Caco-2 (cell line): ENCODE measurements around the gene ATP12A. TPM values are rescaled to one million over a fixed set of nuclear protein-coding genes. Genes with fewer than 3 reads are reported as not detected.

Source experiments
- BruUV-seq: library from RNA; stranded (reverse); fragments of 400-500 nt; replicated peaks from 2 replicates; lab custom pipeline; 2021; lab: Mats Ljungman, UMichigan
- CTCF ChIA-PET: fragments of 300-600 bp; sonication (Branson Sonifier 250); formaldehyde crosslinking; loops from one replicate; lab custom pipeline; 2022; ENCODE audit warnings: antibody characterized with exemption; lab: Charles Lee
- POLR2A ChIA-PET: fragments of 300-600 bp; sonication (Branson Sonifier 250); formaldehyde crosslinking; loops from one replicate; lab custom pipeline; 2022; ENCODE audit warnings: antibody characterized with exemption; lab: Charles Lee
- DNase-seq, 2 experiments: peaks; one replicate each; pipeline versions ENCODE4 v3.0.0 to v3.0.0-alpha.2; 2020 to 2022
- H3K27me3 ChIP-seq: replicated peaks from 2 replicates; pipeline ENCODE4 v1.6.0; 2011; ENCODE audit warnings: low read length; ENCODE audit not compliant: control insufficient read depth, insufficient read depth
- H3K36me3 ChIP-seq: 2 replicates; pipeline ENCODE4 v1.5.1; 2011; ENCODE audit warnings: low read length; ENCODE audit not compliant: control insufficient read depth, insufficient read depth
- H3K4me1 ChIP-seq: fragments of 250-450 bp; sonication (Bioruptor Pico); 2 replicates; pipeline ENCODE4 v1.5.1; 2020; ENCODE audit warnings: mild to moderate bottlenecking
- H3K4me3 ChIP-seq: 2 replicates; pipeline ENCODE4 v1.5.1; 2011; ENCODE audit warnings: low read depth, mild to moderate bottlenecking, control low read depth, low read length
- H3K9me3 ChIP-seq: fragments of 250-450 bp; sonication (Bioruptor Pico); 2 replicates; pipeline ENCODE4 v1.5.1; 2020; ENCODE audit warnings: mild to moderate bottlenecking, moderate library complexity
- H3K27ac Mint-ChIP-seq: one replicate; pipeline ENCODE4 v1.8.0; 2022; ENCODE audit warnings: mixed read lengths; ENCODE audit not compliant: unreplicated experiment
- H3K27me3 Mint-ChIP-seq: one replicate; pipeline ENCODE4 v1.8.0; 2022; ENCODE audit warnings: mixed read lengths; ENCODE audit not compliant: insufficient read depth, unreplicated experiment
- H3K36me3 Mint-ChIP-seq: one replicate; pipeline ENCODE4 v1.8.0; 2022; ENCODE audit warnings: mild to moderate bottlenecking, mixed read lengths; ENCODE audit not compliant: insufficient read depth, unreplicated experiment
- H3K4me1 Mint-ChIP-seq: one replicate; pipeline ENCODE4 v1.8.0; 2022; ENCODE audit warnings: low read depth, mixed read lengths; ENCODE audit not compliant: unreplicated experiment
- H3K4me3 Mint-ChIP-seq: one replicate; pipeline ENCODE4 v1.8.0; 2022; ENCODE audit warnings: mild to moderate bottlenecking, moderate library complexity, mixed read lengths; ENCODE audit not compliant: unreplicated experiment
- H3K9me3 Mint-ChIP-seq: one replicate; pipeline ENCODE4 v1.8.0; 2022; ENCODE audit warnings: mixed read lengths; ENCODE audit not compliant: unreplicated experiment
- CTCF ChIP-seq, 2 experiments: fragments of 200-600 bp in 1 of 2; IDR thresholded peaks; 1 replicate in 1 of 2; 2 replicates in 1 of 2; pipeline versions ENCODE4 v1.5.1 to v1.8.0; 2011 to 2022; ENCODE audit warnings: antibody characterized with exemption in 1 of 2, control low read depth in 1 of 2, inconsistent platforms in 1 of 2, low read depth in 1 of 2, low read length in 1 of 2, mild to moderate bottlenecking in 1 of 2, moderate library complexity in 1 of 2; ENCODE audit not compliant: insufficient read depth in 1 of 2, severe bottlenecking in 1 of 2, unreplicated experiment in 1 of 2
- intact Hi-C: fragments of 100-400 bp; cut with micrococcal nuclease; formaldehyde crosslinking; loops from one replicate; pipeline ENCODE4 v1.10.0; 2022; ENCODE audit not compliant: unreplicated experiment
- total RNA-seq: library from RNA; stranded (reverse); gene quantifications from 2 replicates; pipeline ENCODE4 v1.2.3, GENCODE V29; 2022

Gene ATP12A
- total RNA-seq, 1 experiment from 2014 or later: not detected

GRCh38 chr13:24742294-24742693 is 62.1 kb downstream of the ATP12A start:
- no peaks in the 10 kb centered on the region for H3K27me3 ChIP-seq
- DNase-seq: no peak
- ChIA-PET CTCF (no interaction called here), POLR2A (interaction anchor here (0.6 kb wide), 1 partner anchor 125 kb away, joined by 3 read pairs; no protein-coding TSS in a partner anchor)
- Mint-ChIP-seq H3K27ac (no peak overlapping the region), H3K36me3 (no peaks in the 10 kb centered on the region), H3K4me1 (no peaks in the 10 kb centered on the region), H3K27me3 (no peaks in the 10 kb centered on the region), H3K4me3 (no peak overlapping the region), H3K9me3 (no peaks in the 10 kb centered on the region)
- no peaks in the 10 kb centered on the region for H3K4me1 ChIP-seq
- H3K4me3 ChIP-seq: no peak overlapping the region
- TF ChIP-seq CTCF (IDR thresholded peaks at IDR 0.05; ENCODE audit: insufficient read depth in 1 of 2, low read depth in 1 of 2, low read length in 1 of 2, severe bottlenecking in 1 of 2, unreplicated experiment in 1 of 2): no peak
- no TSS peak for BruUV-seq
- no peaks in the 10 kb centered on the region for H3K9me3 ChIP-seq
- intact Hi-C loops: no loop called here
- no peaks in the 10 kb centered on the region for H3K36me3 ChIP-seq

GRCh38 chr13:24742977-24743376 is 62.8 kb downstream of the ATP12A start:
- intact Hi-C loops: no loop called here
- no peaks in the 10 kb centered on the region for H3K4me1 Mint-ChIP-seq
- Histone ChIP-seq H3K9me3 (no peaks in the 10 kb centered on the region), H3K4me1 (no peaks in the 10 kb centered on the region), H3K36me3 (no peaks in the 10 kb centered on the region), H3K27me3 (no peaks in the 10 kb centered on the region), H3K4me3 (no peak overlapping the region)
- H3K27ac Mint-ChIP-seq: no peak overlapping the region
- no TSS peak for BruUV-seq
- no peak for DNase-seq
- H3K9me3 Mint-ChIP-seq: no peaks in the 10 kb centered on the region
- ChIA-PET CTCF (no interaction called here), POLR2A (no interaction called here)
- no peaks in the 10 kb centered on the region for H3K36me3 Mint-ChIP-seq
- TF ChIP-seq CTCF (IDR thresholded peaks at IDR 0.05; ENCODE audit: insufficient read depth in 1 of 2, low read depth in 1 of 2, low read length in 1 of 2, severe bottlenecking in 1 of 2, unreplicated experiment in 1 of 2): no peak
- H3K4me3 Mint-ChIP-seq: no peak overlapping the region
- no peaks in the 10 kb centered on the region for H3K27me3 Mint-ChIP-seq

- intact Hi-C loops: no loop called here
- Mint-ChIP-seq H3K27me3 (no peaks in the 10 kb centered on the region), H3K4me3 (no peak overlapping the region), H3K4me1 (no peaks in the 10 kb centered on the region), H3K36me3 (no peaks in the 10 kb centered on the region), H3K27ac (no peak overlapping the region), H3K9me3 (no peaks in the 10 kb centered on the region)
- DNase-seq: no peak
- CTCF ChIA-PET: no interaction called here
- Histone ChIP-seq H3K4me1 (no peaks in the 10 kb centered on the region), H3K9me3 (no peaks in the 10 kb centered on the region), H3K36me3 (no peaks in the 10 kb centered on the region), H3K4me3 (no peak overlapping the region), H3K27me3 (no peaks in the 10 kb centered on the region)
- POLR2A ChIA-PET: no interaction called here
- TF ChIP-seq CTCF (IDR thresholded peaks at IDR 0.05; ENCODE audit: insufficient read depth in 1 of 2, low read depth in 1 of 2, low read length in 1 of 2, severe bottlenecking in 1 of 2, unreplicated experiment in 1 of 2): no peak
- BruUV-seq: no TSS peak
These were observed 64.0 kb downstream of the ATP12A start for GRCh38 chr13:24744247-24744646.
